ENCODE measurements around the gene GLUD1.
"Not testable (repeated sequence)": the region's sequence is repeated elsewhere in the genome, so short reads cannot be mapped to it uniquely, and the experiment has no call there.

DNA sequence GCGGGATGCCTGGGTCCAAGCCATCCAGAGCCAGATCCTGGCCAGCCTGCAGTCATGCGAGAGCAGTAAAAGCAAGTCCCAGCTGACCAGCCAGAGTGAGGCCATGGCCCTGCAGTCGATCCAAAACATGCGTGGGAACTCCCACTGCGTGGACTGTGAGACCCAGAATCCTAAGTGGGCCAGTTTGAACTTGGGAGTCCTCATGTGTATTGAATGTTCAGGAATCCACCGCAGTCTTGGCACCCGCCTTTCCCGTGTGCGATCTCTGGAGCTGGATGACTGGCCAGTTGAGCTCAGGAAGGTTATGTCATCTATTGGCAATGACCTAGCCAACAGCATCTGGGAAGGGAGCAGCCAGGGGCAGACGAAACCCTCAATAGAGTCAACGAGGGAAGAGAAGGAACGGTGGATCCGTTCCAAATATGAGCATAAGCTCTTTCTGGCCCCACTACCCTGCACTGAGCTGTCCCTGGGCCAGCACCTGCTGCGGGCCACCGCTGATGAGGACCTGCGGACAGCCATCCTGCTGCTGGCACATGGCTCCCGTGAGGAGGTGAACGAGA lies 85.4 kb downstream of the GLUD1 start:
- TF ChIP-seq, protein P1, sequence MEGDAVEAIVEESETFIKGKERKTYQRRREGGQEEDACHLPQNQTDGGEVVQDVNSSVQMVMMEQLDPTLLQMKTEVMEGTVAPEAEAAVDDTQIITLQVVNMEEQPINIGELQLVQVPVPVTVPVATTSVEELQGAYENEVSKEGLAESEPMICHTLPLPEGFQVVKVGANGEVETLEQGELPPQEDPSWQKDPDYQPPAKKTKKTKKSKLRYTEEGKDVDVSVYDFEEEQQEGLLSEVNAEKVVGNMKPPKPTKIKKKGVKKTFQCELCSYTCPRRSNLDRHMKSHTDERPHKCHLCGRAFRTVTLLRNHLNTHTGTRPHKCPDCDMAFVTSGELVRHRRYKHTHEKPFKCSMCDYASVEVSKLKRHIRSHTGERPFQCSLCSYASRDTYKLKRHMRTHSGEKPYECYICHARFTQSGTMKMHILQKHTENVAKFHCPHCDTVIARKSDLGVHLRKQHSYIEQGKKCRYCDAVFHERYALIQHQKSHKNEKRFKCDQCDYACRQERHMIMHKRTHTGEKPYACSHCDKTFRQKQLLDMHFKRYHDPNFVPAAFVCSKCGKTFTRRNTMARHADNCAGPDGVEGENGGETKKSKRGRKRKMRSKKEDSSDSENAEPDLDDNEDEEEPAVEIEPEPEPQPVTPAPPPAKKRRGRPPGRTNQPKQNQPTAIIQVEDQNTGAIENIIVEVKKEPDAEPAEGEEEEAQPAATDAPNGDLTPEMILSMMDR (IDR thresholded peaks at IDR 0.05): not testable (repeated sequence)
- not testable (repeated sequence) for TF ChIP-seq POLR2A (IDR thresholded peaks at IDR 0.05); POLR2AphosphoS5 (IDR thresholded peaks at IDR 0.05; ENCODE audit: insufficient read depth in 1 of 2, low read depth in 1 of 2)
